Activated CD4-positive, alpha-beta memory T cell treated with anti-CD3 and anti-CD28 coated beads for 36 hours (primary cell): ENCODE data around the gene ZFPM1. TPM values are rescaled to one million over a fixed set of nuclear protein-coding genes. Genes with fewer than 3 reads are reported as not detected.
A peak's percentile ranks its signal among the peaks of the same experiment; 100 is the strongest.

Experiments
- CTCF ChIA-PET: fragments of 350-600 bp; sonication (Branson Sonifier 250); formaldehyde crosslinking; loops from one replicate; lab custom pipeline; 2021; ENCODE audit warnings: antibody characterized with exemption, inconsistent platforms; lab: Charles Lee
- POLR2A ChIA-PET: fragments of 350-600 bp; sonication (Branson Sonifier 250); formaldehyde crosslinking; loops from one replicate; lab custom pipeline; 2021; ENCODE audit warnings: antibody characterized with exemption; lab: Charles Lee
- DNase-seq: peaks from one replicate; pipeline ENCODE4 v3.0.0-alpha.2; 2020
- H3K27ac Mint-ChIP-seq: one replicate; pipeline ENCODE4 v1.8.0; 2021; ENCODE audit warnings: mixed read lengths
- H3K27me3 Mint-ChIP-seq: one replicate; pipeline ENCODE4 v1.8.0; 2021; ENCODE audit warnings: mixed read lengths
- H3K36me3 Mint-ChIP-seq: one replicate; pipeline ENCODE4 v1.8.0; 2021; ENCODE audit warnings: mixed read lengths
- H3K4me1 Mint-ChIP-seq: one replicate; pipeline ENCODE4 v1.8.0; 2021; ENCODE audit warnings: low read depth, mixed read lengths
- H3K4me3 Mint-ChIP-seq: one replicate; pipeline ENCODE4 v1.8.0; 2021; ENCODE audit warnings: mild to moderate bottlenecking, mixed read lengths
- H3K9me3 Mint-ChIP-seq: one replicate; pipeline ENCODE4 v1.8.0; 2021; ENCODE audit warnings: mixed read lengths
- intact Hi-C: fragments of 100-400 bp; cut with micrococcal nuclease; formaldehyde crosslinking; loops from one replicate; pipeline ENCODE4 v1.15.1; 2023
- total RNA-seq, 2 experiments: library from RNA; stranded (reverse); gene quantifications; one replicate each; pipeline ENCODE4 v1.2.3, GENCODE V29; 2021

Gene ZFPM1
- total RNA-seq, 2 experiments from 2014 or later, result 11.6 to 12.0 TPM

GRCh38 chr16:88430524-88431446 lies 22.3 kb upstream of the ZFPM1 start:
- DNase-seq, result peak; percentile 54
- Mint-ChIP-seq H3K27me3 (peaks cover 7% of the 10 kb centered on the region), H3K4me1 (peaks cover 7% of the 10 kb centered on the region), H3K9me3 (no peaks in the 10 kb centered on the region), H3K27ac (no peak overlapping the region), H3K36me3 (no peaks in the 10 kb centered on the region), H3K4me3 (peak overlapping the region; percentile 35)
- ChIA-PET POLR2A (interaction anchor here (0.9 kb wide), 1 partner anchor 135 kb away, joined by 3 read pairs; no protein-coding TSS in a partner anchor), CTCF (interaction anchor here (0.5 kb wide), 1 partner anchor 652 kb away, joined by 3 read pairs; no protein-coding TSS in a partner anchor)
- intact Hi-C loops, result no loop called here

GRCh38 chr16:88431651-88432050 lies 21.4 kb upstream of the ZFPM1 start:
- H3K4me1 Mint-ChIP-seq, result peaks cover 7% of the 10 kb centered on the region
- H3K27ac Mint-ChIP-seq, result no peak overlapping the region
- H3K9me3 Mint-ChIP-seq, result no peaks in the 10 kb centered on the region
- POLR2A ChIA-PET, result no interaction called here
- no peaks in the 10 kb centered on the region for H3K36me3 Mint-ChIP-seq
- peaks cover 7% of the 10 kb centered on the region for H3K27me3 Mint-ChIP-seq
- no peak for DNase-seq
- H3K4me3 Mint-ChIP-seq, result no peak overlapping the region
- CTCF ChIA-PET, result interaction anchor here (0.5 kb wide), 1 partner anchor 653 kb away, joined by 3 read pairs; no protein-coding TSS in a partner anchor
- intact Hi-C loops, result no loop called here

- Mint-ChIP-seq H3K4me1 (peaks cover 7% of the 10 kb centered on the region), H3K36me3 (no peaks in the 10 kb centered on the region), H3K27ac (no peak overlapping the region), H3K27me3 (peaks cover 7% of the 10 kb centered on the region), H3K4me3 (no peak overlapping the region), H3K9me3 (no peaks in the 10 kb centered on the region)
- no peak for DNase-seq
- intact Hi-C loops, result no loop called here
- ChIA-PET POLR2A (no interaction called here), CTCF (no interaction called here)
Measured at GRCh38 chr16:88432174-88432573, 20.9 kb upstream of the ZFPM1 start.

- ChIA-PET POLR2A (no interaction called here), CTCF (no interaction called here)
- Mint-ChIP-seq H3K9me3 (no peaks in the 10 kb centered on the region), H3K27me3 (peaks cover 7% of the 10 kb centered on the region), H3K4me1 (peaks cover 7% of the 10 kb centered on the region), H3K27ac (no peak overlapping the region), H3K36me3 (no peaks in the 10 kb centered on the region), H3K4me3 (no peak overlapping the region)
- no peak for DNase-seq
- intact Hi-C loops, result no loop called here
Measured at GRCh38 chr16:88432753-88433152, 20.3 kb upstream of the ZFPM1 start.

- Mint-ChIP-seq H3K27ac (no peak overlapping the region), H3K27me3 (peaks cover 7% of the 10 kb centered on the region), H3K36me3 (no peaks in the 10 kb centered on the region), H3K4me1 (peaks cover 7% of the 10 kb centered on the region), H3K4me3 (no peak overlapping the region), H3K9me3 (no peaks in the 10 kb centered on the region)
- POLR2A ChIA-PET, result no interaction called here
- no peak for DNase-seq
- CTCF ChIA-PET, result no interaction called here
- intact Hi-C loops, result no loop called here
Measured at GRCh38 chr16:88433632-88434352, 19.3 kb upstream of the ZFPM1 start.

- H3K4me1 Mint-ChIP-seq, result peaks cover 7% of the 10 kb centered on the region
- intact Hi-C loops, result no loop called here
- POLR2A ChIA-PET, result no interaction called here
Measured at GRCh38 chr16:88434353-88434690, 18.8 kb upstream of the ZFPM1 start.

GRCh38 chr16:88434746-88435145 lies 18.3 kb upstream of the ZFPM1 start:
- CTCF ChIA-PET, result no interaction called here
- Mint-ChIP-seq H3K27ac (no peak overlapping the region), H3K9me3 (no peaks in the 10 kb centered on the region), H3K4me3 (no peak overlapping the region), H3K4me1 (peaks cover 6% of the 10 kb centered on the region), H3K27me3 (peaks cover 7% of the 10 kb centered on the region), H3K36me3 (no peaks in the 10 kb centered on the region)
- intact Hi-C loops, result no loop called here
- POLR2A ChIA-PET, result no interaction called here
- no peak for DNase-seq

More at GRCh38 chr16:88434353-88434690, 18.8 kb upstream of the ZFPM1 start:
- peaks cover 7% of the 10 kb centered on the region for H3K27me3 Mint-ChIP-seq
- H3K4me3 Mint-ChIP-seq, result no peak overlapping the region
- H3K36me3 Mint-ChIP-seq, result no peaks in the 10 kb centered on the region
- H3K27ac Mint-ChIP-seq, result no peak overlapping the region
- DNase-seq, result no peak
- CTCF ChIA-PET, result no interaction called here
- no peaks in the 10 kb centered on the region for H3K9me3 Mint-ChIP-seq

- H3K9me3 Mint-ChIP-seq, result no peaks in the 10 kb centered on the region
- H3K27ac Mint-ChIP-seq, result no peak overlapping the region
- no peaks in the 10 kb centered on the region for H3K36me3 Mint-ChIP-seq
- H3K4me1 Mint-ChIP-seq, result peaks cover 4% of the 10 kb centered on the region
- DNase-seq, result no peak
- peaks cover 7% of the 10 kb centered on the region for H3K27me3 Mint-ChIP-seq
- ChIA-PET CTCF (interaction anchor here (0.8 to 2.0 kb wide), 8 partner anchors 11 to 478 kb away, joined by 3 to 6 read pairs (median 4); no protein-coding TSS in a partner anchor), POLR2A (no interaction called here)
- no peak overlapping the region for H3K4me3 Mint-ChIP-seq
- intact Hi-C loops, result no loop called here
Measured at GRCh38 chr16:88435437-88436355, 17.4 kb upstream of the ZFPM1 start.

GRCh38 chr16:88436796-88437195 lies 16.3 kb upstream of the ZFPM1 start:
- ChIA-PET POLR2A (no interaction called here), CTCF (interaction anchor here (0.9 to 2.9 kb wide), 16 partner anchors 9 to 667 kb away, joined by 3 to 34 read pairs (median 3); no protein-coding TSS in a partner anchor)
- H3K4me1 Mint-ChIP-seq, result no peaks in the 10 kb centered on the region
- peaks cover 1% of the 10 kb centered on the region for H3K27me3 Mint-ChIP-seq
- no peak overlapping the region for H3K4me3 Mint-ChIP-seq
- no peak for DNase-seq
- intact Hi-C loops, result no loop called here
- no peaks in the 10 kb centered on the region for H3K36me3 Mint-ChIP-seq
- H3K9me3 Mint-ChIP-seq, result no peaks in the 10 kb centered on the region
- H3K27ac Mint-ChIP-seq, result no peak overlapping the region

- H3K27ac Mint-ChIP-seq, result no peak overlapping the region
- no peak overlapping the region for H3K4me3 Mint-ChIP-seq
- POLR2A ChIA-PET, result interaction anchor here (1.1 kb wide), 1 partner anchor 18 kb away, joined by 3 read pairs; no protein-coding TSS in a partner anchor
- H3K36me3 Mint-ChIP-seq, result no peaks in the 10 kb centered on the region
- H3K9me3 Mint-ChIP-seq, result no peaks in the 10 kb centered on the region
- intact Hi-C loops, result no loop called here
- DNase-seq, result peak; percentile 72
- CTCF ChIA-PET, result interaction anchor here (0.6 to 2.9 kb wide), 29 partner anchors 10 to 668 kb away, joined by 3 to 34 read pairs (median 3); partner anchors contain the start of gene ZC3H18
- no peaks in the 10 kb centered on the region for H3K4me1 Mint-ChIP-seq
- H3K27me3 Mint-ChIP-seq, result no peaks in the 10 kb centered on the region
Measured at GRCh38 chr16:88437367-88437964, 15.6 kb upstream of the ZFPM1 start.
